A549 (cell line): ENCODE results near the gene IFITM2. TPM values are rescaled to one million over a fixed set of nuclear protein-coding genes. Genes with fewer than 3 reads are reported as not detected.

Source experiments
- ATAC-seq, 2 experiments: fragments of 200-7000 bp in 1 of 2; fragments of >200 bp in 1 of 2; cut with Nextera tagmentation in 1 of 2; cut with Tn5 transposase in 1 of 2; 3 replicates each; pipeline versions ENCODE4 v1.8.0 to v1.9.1; 2018 to 2020; ENCODE audit warnings: mild to moderate bottlenecking in 1 of 2, moderate library complexity in 1 of 2
- CTCF ChIA-PET: fragments of 300-600 bp; sonication (Branson Sonifier 250); formaldehyde crosslinking; extraction: SDS; loops from one replicate; lab custom pipeline; 2021; ENCODE audit warnings: antibody characterized with exemption, inconsistent platforms; lab: Yijun Ruan, JAX
- POLR2A ChIA-PET: fragments of 350-600 bp; formaldehyde crosslinking; extraction: SDS; loops from one replicate; lab custom pipeline; 2021; ENCODE audit warnings: antibody characterized with exemption, inconsistent platforms; lab: Yijun Ruan, JAX
- DNase-seq, 2 experiments: peaks; one replicate each; pipeline versions ENCODE4 v3.0.0 to v3.0.0-alpha.2; 2011 to 2016; ENCODE audit warnings: low read depth in 1 of 2, low spot score in 1 of 2
- FAIRE-seq: peaks from 2 replicates; lab custom pipeline; 2011; peaks lifted over from hg19 to GRCh38; lab: Jason Lieb, UNC
- H3K27ac ChIP-seq, 2 experiments: fragments of >200 bp; sonication (Bioruptor Twin); formaldehyde crosslinking; 3 replicates each; pipeline ENCODE4 v1.5.1; 2016 to 2017
- H3K4me1 ChIP-seq: fragments of >200 bp; sonication (Bioruptor Twin); formaldehyde crosslinking; 3 replicates; pipeline ENCODE4 v1.6.1; 2016
- H3K4me2 ChIP-seq: fragments of >200 bp; sonication (Bioruptor Twin); formaldehyde crosslinking; 3 replicates; pipeline ENCODE4 v1.6.1; 2016
- H3K4me3 ChIP-seq: fragments of >200 bp; sonication (Bioruptor Twin); formaldehyde crosslinking; 3 replicates; pipeline ENCODE4 v1.5.1; 2016
- H3K9me3 ChIP-seq: fragments of >200 bp; sonication (Bioruptor Twin); formaldehyde crosslinking; 3 replicates; pipeline ENCODE4 v1.6.1; 2016
- CBX8 ChIP-seq: fragments of 200-600 bp; sonication (generic); IDR thresholded peaks from 2 replicates; pipeline ENCODE4 v1.6.1; 2016
- CHD2 ChIP-seq: fragments of 150-350 bp; IDR thresholded peaks from 2 replicates; pipeline ENCODE4 v1.6.1; 2014; ENCODE audit warnings: low read length; ENCODE audit not compliant: partially characterized antibody
- CHD4 ChIP-seq: fragments of 200-600 bp; sonication (generic); IDR thresholded peaks from 2 replicates; pipeline ENCODE4 v1.6.1; 2016; ENCODE audit warnings: antibody characterized with exemption, mild to moderate bottlenecking, borderline replicate concordance
- EHF ChIP-seq: fragments of 250-450 bp; sonication (Bioruptor Pico); IDR thresholded peaks from 2 replicates; pipeline ENCODE4 v1.5.0; 2020; ENCODE audit warnings: mild to moderate bottlenecking
- ELK1 ChIP-seq: fragments of 150-350 bp; IDR thresholded peaks from 2 replicates; pipeline ENCODE4 v1.6.1; 2014; ENCODE audit warnings: low read depth, mild to moderate bottlenecking, low read length
- EP300 ChIP-seq, 2 experiments: fragments of >200 bp; sonication (Bioruptor Twin); formaldehyde crosslinking; IDR thresholded peaks; 2 replicates in 1 of 2; 3 replicates in 1 of 2; pipeline ENCODE4 v1.6.1; 2016 to 2017
- ESRRA ChIP-seq: fragments of 150-350 bp; IDR thresholded peaks from 2 replicates; pipeline ENCODE4 v1.6.1; 2014; ENCODE audit warnings: mild to moderate bottlenecking, low read length, borderline replicate concordance
- FOSL2 ChIP-seq, 2 experiments: fragments of 450-650 bp in 1 of 2; fragments of >200 bp in 1 of 2; sonication (Bioruptor Twin) in 1 of 2; formaldehyde crosslinking; IDR thresholded peaks; 2 replicates each; pipeline versions ENCODE4 v1.5.0 to v1.6.1; 2016 to 2020; ENCODE audit warnings: mild to moderate bottlenecking in 1 of 2, moderate library complexity in 1 of 2
- FOXS1 ChIP-seq: fragments of 250-450 bp; sonication (Bioruptor Pico); IDR thresholded peaks from 2 replicates; pipeline ENCODE4 v1.5.0; 2020; ENCODE audit warnings: mild to moderate bottlenecking, moderate library complexity
- HOXB5 ChIP-seq: fragments of 250-450 bp; sonication (Bioruptor Pico); IDR thresholded peaks from 2 replicates; pipeline ENCODE4 v1.5.0; 2020; ENCODE audit warnings: mild to moderate bottlenecking, moderate library complexity
- KDM1A ChIP-seq: fragments of 200-600 bp; sonication (generic); IDR thresholded peaks from 2 replicates; pipeline ENCODE4 v1.6.1; 2016; ENCODE audit warnings: low read depth, mild to moderate bottlenecking
- MAZ ChIP-seq: fragments of 150-350 bp; IDR thresholded peaks from 2 replicates; pipeline ENCODE4 v1.6.1; 2014; ENCODE audit warnings: antibody characterized with exemption, low read depth, low read length, borderline replicate concordance
- NPAS2 ChIP-seq: fragments of 250-450 bp; sonication (Bioruptor Pico); IDR thresholded peaks from 2 replicates; pipeline ENCODE4 v1.8.0; 2022; ENCODE audit warnings: mild to moderate bottlenecking, moderate library complexity, borderline replicate concordance
- PBX3 ChIP-seq: IDR thresholded peaks from 2 replicates; pipeline ENCODE4 v1.6.1; 2012
- POLR2A ChIP-seq: IDR thresholded peaks from 2 replicates; pipeline ENCODE4 v1.6.1; 2012; ENCODE audit warnings: mild to moderate bottlenecking, low read length
- POLR2AphosphoS2 ChIP-seq: conservative IDR thresholded peaks from 2 replicates; pipeline ENCODE4 v1.6.1; 2012; ENCODE audit warnings: low read length, improper control_type of control experiment, inconsistent platforms
- RCOR1 ChIP-seq: fragments of 150-350 bp; IDR thresholded peaks from 2 replicates; pipeline ENCODE4 v1.6.1; 2014; ENCODE audit warnings: antibody characterized with exemption, low read length, low read depth
- SREBF2 ChIP-seq: fragments of 450-650 bp; IDR thresholded peaks from 2 replicates; pipeline ENCODE4 v1.6.1; 2014; ENCODE audit warnings: mild to moderate bottlenecking, moderate library complexity
- TFCP2L1 ChIP-seq: fragments of 250-450 bp; sonication (Bioruptor Pico); IDR thresholded peaks from 2 replicates; pipeline ENCODE4 v1.5.0; 2021; ENCODE audit warnings: mild to moderate bottlenecking
- ZC3H11A ChIP-seq: fragments of 450-650 bp; IDR thresholded peaks from 2 replicates; pipeline ENCODE4 v1.6.1; 2014; ENCODE audit warnings: antibody characterized with exemption, mild to moderate bottlenecking
- ZNF302 ChIP-seq: fragments of 250-450 bp; sonication (Bioruptor Pico); IDR thresholded peaks from 2 replicates; pipeline ENCODE4 v1.9.0; 2021; ENCODE audit warnings: inconsistent platforms, mild to moderate bottlenecking, moderate library complexity
- ZSCAN20 ChIP-seq: fragments of 250-450 bp; sonication (Bioruptor Pico); IDR thresholded peaks from 2 replicates; pipeline ENCODE4 v1.8.0; 2022; ENCODE audit warnings: mild to moderate bottlenecking, moderate library complexity
- WGBS: methylation state at CpG from one replicate; pipeline ENCODE4 v1.1.6; 2017; ENCODE audit errors: missing lambda C conversion rate; 5-methylcytosine and 5-hydroxymethylcytosine counted together
- polyA plus RNA-seq, 4 experiments: library from polyadenylated mRNA; depleted of rRNA in 3 of 4; stranded (reverse); fragments of >200 nt; fragmentation: RNase III in 1 of 4; extraction: RNeasy Plus Mini Kit Qiagen cat#74134 plus additional on column Dnase treatment in 1 of 4; gene quantifications; 2 replicates in 3 of 4; 3 replicates in 1 of 4; pipeline ENCODE4 v1.2.3, GENCODE V29; 2011 to 2017

The IFITM2 gene
- polyA plus RNA-seq, 2 of the 4 experiments (the other 2 are of a cell fraction) = 36.4 to 43.6 TPM

- POLR2A ChIA-PET = no interaction called here
Observed at GRCh38 chr11:292211-293121, 15.2 kb upstream of the IFITM2 start.

GRCh38 chr11:293271-293851 lies 14.3 kb upstream of the IFITM2 start:
- FAIRE-seq (no peak), DNase-seq (no peak), ATAC-seq (no peak)
- no peak overlapping the region for H3K4me2 ChIP-seq
- H3K9me3 ChIP-seq = no peaks in the 10 kb centered on the region
- WGBS = 87% methylated on average over 14 of the region's 18 CpGs
- no peak overlapping the region for H3K27ac ChIP-seq
- POLR2A ChIA-PET = no interaction called here
- TF ChIP-seq ZC3H11A = no peak
- TF ChIP-seq FOSL2 (IDR thresholded peaks at IDR 0.05) = no peak
- TF ChIP-seq FOSL2 (CRISPR knock-in tag; IDR thresholded peaks at IDR 0.05) = no peak
- TF ChIP-seq KDM1A = no peak
- TF ChIP-seq ESRRA = no peak
- TF ChIP-seq NPAS2 (CRISPR knock-in tag) = no peak
- no peak for TF ChIP-seq EP300 (IDR thresholded peaks at IDR 0.05)
- no peak for TF ChIP-seq FOXS1
- TF ChIP-seq SREBF2 = no peak
- TF ChIP-seq ELK1 = no peak
- TF ChIP-seq ZNF302 = no peak
- no peak for TF ChIP-seq MAZ
- TF ChIP-seq CBX8 = no peak
- CTCF ChIA-PET = interaction anchor here (0.8 to 8.7 kb wide), 3 partner anchors 13 to 41 kb away, joined by 3 to 49 read pairs (median 4); partner anchors contain the start of gene IFITM2
- H3K4me3 ChIP-seq = no peak overlapping the region
- H3K4me1 ChIP-seq = peaks cover 5% of the 10 kb centered on the region; the same call in 1 of the 3 replicates

More at GRCh38 chr11:292211-293121, 15.2 kb upstream of the IFITM2 start:
- H3K9me3 ChIP-seq = no peaks in the 10 kb centered on the region
- FAIRE-seq (no peak), ATAC-seq (no peak), DNase-seq (no peak)
- no peak overlapping the region for H3K4me3 ChIP-seq
- 92% methylated on average over 20 of the region's 29 CpGs for WGBS
- no peak overlapping the region for H3K4me2 ChIP-seq
- H3K27ac ChIP-seq = no peak overlapping the region
- CTCF ChIA-PET = interaction anchor here (0.8 to 8.7 kb wide), 4 partner anchors 9 to 40 kb away, joined by 3 to 49 read pairs (median 4); partner anchors contain the start of gene IFITM2
- H3K4me1 ChIP-seq = peaks cover 5% of the 10 kb centered on the region; the same call in 1 of the 3 replicates
- TF ChIP-seq CHD4 (no peak), POLR2A (no peak), ZSCAN20 (no peak), PBX3 (no peak)

GRCh38 chr11:293852-294661 lies 13.6 kb upstream of the IFITM2 start:
- TF ChIP-seq CHD2 (no peak), TFCP2L1 (CRISPR knock-in tag) (no peak), EHF (CRISPR knock-in tag) (no peak), FOXS1 (no peak), POLR2AphosphoS2 (no peak), HOXB5 (CRISPR knock-in tag) (no peak), RCOR1 (no peak)
- POLR2A ChIA-PET = interaction anchor here (0.6 to 1.2 kb wide), 2 partner anchors 84 to 87 kb away, joined by 5 read pairs; partner anchors contain the start of genes BET1L and RIC8A
- WGBS = 90% methylated on average over 27 of the region's 27 CpGs
- no peak for ATAC-seq
- CTCF ChIA-PET = interaction anchor here (0.7 to 8.7 kb wide), 2 partner anchors 10 to 12 kb away, joined by 3 to 49 read pairs; partner anchors contain the start of gene IFITM2
- no peaks in the 10 kb centered on the region for H3K9me3 ChIP-seq
- no peak for FAIRE-seq
- no peak overlapping the region for H3K4me3 ChIP-seq
- H3K4me1 ChIP-seq = peaks cover 5% of the 10 kb centered on the region; the same call in 1 of the 3 replicates
- no peak for DNase-seq
- no peak overlapping the region for H3K27ac ChIP-seq
- no peak overlapping the region for H3K4me2 ChIP-seq
